ENCODE data around the gene LGALSL.

Gene LGALSL

GRCh38 chr2:64488050-64488974 lies 34.4 kb downstream of the LGALSL start:
- H3K4me1 Mint-ChIP-seq, result peaks cover 5% of the 10 kb centered on the region
- no peaks in the 10 kb centered on the region for H3K36me3 Mint-ChIP-seq (ENCODE audit: low read depth)
- no peak overlapping the region for H3K27ac Mint-ChIP-seq
- peaks cover 15% of the 10 kb centered on the region for H3K27me3 Mint-ChIP-seq (ENCODE audit: low read depth)
- no peaks in the 10 kb centered on the region for H3K9me3 Mint-ChIP-seq
- no peak overlapping the region for H3K4me3 Mint-ChIP-seq
- peak; percentile 95 to 97 (median 96) for TF ChIP-seq CTCF (IDR thresholded peaks at IDR 0.05; ENCODE audit: unreplicated experiment in 3 of 3)

- Mint-ChIP-seq H3K4me1 (peaks cover 5% of the 10 kb centered on the region), H3K4me3 (no peak overlapping the region), H3K9me3 (no peaks in the 10 kb centered on the region), H3K27me3 (ENCODE audit: low read depth) (peaks cover 15% of the 10 kb centered on the region), H3K36me3 (ENCODE audit: low read depth) (no peaks in the 10 kb centered on the region), H3K27ac (no peak overlapping the region)
- no peak for TF ChIP-seq CTCF (IDR thresholded peaks at IDR 0.05; ENCODE audit: unreplicated experiment in 3 of 3)
Observed at GRCh38 chr2:64489081-64489751, 35.3 kb downstream of the LGALSL start.

GRCh38 chr2:64491426-64491825 lies 37.5 kb downstream of the LGALSL start:
- TF ChIP-seq CTCF (IDR thresholded peaks at IDR 0.05; ENCODE audit: unreplicated experiment in 3 of 3), result no peak
- Mint-ChIP-seq H3K9me3 (no peaks in the 10 kb centered on the region), H3K36me3 (ENCODE audit: low read depth) (no peaks in the 10 kb centered on the region), H3K4me3 (no peak overlapping the region), H3K27ac (no peak overlapping the region), H3K4me1 (no peaks in the 10 kb centered on the region), H3K27me3 (ENCODE audit: low read depth) (peaks cover 7% of the 10 kb centered on the region)

GRCh38 chr2:64492272-64492671 lies 38.3 kb downstream of the LGALSL start:
- H3K27ac Mint-ChIP-seq, result no peak overlapping the region
- no peak for TF ChIP-seq CTCF (IDR thresholded peaks at IDR 0.05; ENCODE audit: unreplicated experiment in 3 of 3)

GRCh38 chr2:64492821-64493220 lies 38.9 kb downstream of the LGALSL start:
- H3K36me3 Mint-ChIP-seq (ENCODE audit: low read depth), result no peaks in the 10 kb centered on the region
- H3K4me3 Mint-ChIP-seq, result no peak overlapping the region
- no peaks in the 10 kb centered on the region for H3K9me3 Mint-ChIP-seq
- peaks cover 4% of the 10 kb centered on the region for H3K27me3 Mint-ChIP-seq (ENCODE audit: low read depth)
- no peaks in the 10 kb centered on the region for H3K4me1 Mint-ChIP-seq
- no peak overlapping the region for H3K27ac Mint-ChIP-seq
- TF ChIP-seq CTCF (IDR thresholded peaks at IDR 0.05; ENCODE audit: unreplicated experiment in 3 of 3), result no peak

More at GRCh38 chr2:64492272-64492671, 38.3 kb downstream of the LGALSL start:
- Mint-ChIP-seq H3K36me3 (ENCODE audit: low read depth) (no peaks in the 10 kb centered on the region), H3K9me3 (no peaks in the 10 kb centered on the region), H3K4me3 (no peak overlapping the region), H3K4me1 (no peaks in the 10 kb centered on the region), H3K27me3 (ENCODE audit: low read depth) (peaks cover 7% of the 10 kb centered on the region)

Measured in nephron (organoid).